Spleen (tissue), 7 donors: ENCODE data around the gene PRR22.

ENCODE experiments used
- CTCF ChIP-seq, 11 experiments: fragments of 200-600 bp in 7 of 11; fragments of 450-650 bp in 4 of 11; sonication (generic) in 4 of 11; IDR thresholded peaks in 8 of 11; conservative IDR thresholded peaks in 3 of 11; 1 replicate in 7 of 11; 2 replicates in 4 of 11; pipeline versions ENCODE4 v1.4.0 to v1.8.0; 2016 to 2021; ENCODE audit warnings: antibody characterized with exemption in 11 of 11, inconsistent platforms in 4 of 11, mild to moderate bottlenecking in 1 of 11
- POLR2A ChIP-seq, 3 donors: fragments of 450-650 bp; IDR thresholded peaks; one replicate each; pipeline ENCODE4 v1.5.1; 2017; ENCODE audit warnings: antibody characterized with exemption in 3 of 3, mild to moderate bottlenecking in 1 of 3
- POLR2AphosphoS5 ChIP-seq, 3 donors: sonication (generic); formaldehyde crosslinking; IDR thresholded peaks; one replicate each; pipeline ENCODE4 v1.5.1; 2017; ENCODE audit warnings: antibody characterized with exemption in 3 of 3
- donor health status: DM: no; HTN: no; CAD: no; lungs with moderate emphysema.
- donor health status: DM: no; HTN: no; CAD: no.
- donor health status: DM: no; HTN: no; CAD: no.

DNA sequence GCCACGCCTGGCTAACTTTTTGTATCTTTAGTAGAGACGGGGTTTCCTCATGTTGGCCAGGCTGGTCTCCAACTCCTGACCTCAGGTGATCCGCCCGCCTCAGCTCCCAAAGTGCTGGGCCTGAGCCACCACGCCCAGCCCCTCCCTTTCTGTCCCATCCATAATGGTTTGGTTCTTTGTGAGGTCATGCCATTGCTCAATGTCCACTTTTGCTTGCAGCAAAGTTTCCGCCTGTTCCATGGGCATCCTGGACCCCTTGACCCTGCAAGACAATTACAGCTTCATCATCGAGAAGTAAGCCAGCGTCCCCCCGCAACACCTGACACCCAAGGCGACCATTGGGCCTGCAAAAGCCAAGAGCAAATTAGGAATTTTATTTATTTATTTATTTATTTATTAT is 16.6 kb downstream of the PRR22 start:
- TF ChIP-seq CTCF (IDR thresholded peaks at IDR 0.05 in 8 of 11, conservative IDR thresholded peaks at IDR 0.05 in 3 of 11), result no peak
- no peak for TF ChIP-seq POLR2A (IDR thresholded peaks at IDR 0.05)
- no peak for TF ChIP-seq POLR2AphosphoS5 (IDR thresholded peaks at IDR 0.05)
